Spinal cord (tissue), 10 donors: ENCODE data around the gene RFX1. TPM values are rescaled to one million over a fixed set of nuclear protein-coding genes. Genes with fewer than 3 reads are reported as not detected.

Source experiments
- DNase-seq, 6 donors: peaks; one replicate each; pipeline versions ENCODE4 v3.0.0 to v3.0.0-alpha.2; 2013 to 2015; ENCODE audit warnings: low spot score in 6 of 6, low read depth in 4 of 6
- H3K27ac ChIP-seq: one replicate; pipeline ENCODE4 v1.5.1; 2013; ENCODE audit warnings: low read depth, low read length, control low read depth
- H3K27me3 ChIP-seq: one replicate; pipeline ENCODE4 v1.6.1; 2013; ENCODE audit warnings: low read length; ENCODE audit not compliant: control insufficient read depth, insufficient read depth
- H3K36me3 ChIP-seq: one replicate; pipeline ENCODE4 v1.6.1; 2013; ENCODE audit warnings: low read length; ENCODE audit not compliant: control insufficient read depth, insufficient read depth
- H3K4me1 ChIP-seq: one replicate; pipeline ENCODE4 v1.6.1; 2013; ENCODE audit warnings: low read length; ENCODE audit not compliant: control insufficient read depth, insufficient read depth
- H3K4me3 ChIP-seq: one replicate; pipeline ENCODE4 v1.5.1; 2013; ENCODE audit warnings: low read depth, low read length, control low read depth
- H3K9me3 ChIP-seq: one replicate; pipeline ENCODE4 v1.6.1; 2013; ENCODE audit warnings: low read length; ENCODE audit not compliant: control insufficient read depth, insufficient read depth
- WGBS: methylation state at CpG from one replicate; pipeline ENCODE4 v1.1.5; 2013; ENCODE audit warnings: missing lambda C conversion rate; ENCODE audit not compliant: insufficient coverage; 5-methylcytosine and 5-hydroxymethylcytosine counted together
- polyA plus RNA-seq, 2 donors: library from polyadenylated mRNA; unstranded; fragments of 120-200 nt; gene quantifications; one replicate each; pipeline ENCODE4 v1.2.1, GENCODE V29; 2013; ENCODE audit not compliant: insufficient read length in 2 of 2
- total RNA-seq, 2 donors: library from RNA; depleted of rRNA in 1 of 2; stranded (reverse); fragments of 120-200 nt in 1 of 2; fragments of >200 nt in 1 of 2; gene quantifications; one replicate each; pipeline versions ENCODE4 v1.2.3 to v1.2.4, GENCODE V29; 2013 to 2014
- donor health status: healthy.

The RFX1 gene
- total and polyA plus RNA-seq, 4 donors: 2.6 to 16.2 (median 10.2) TPM

GRCh38 chr19:13918726-13919411, 87.3 kb downstream of the RFX1 start:
- no peak overlapping the region for H3K4me3 ChIP-seq
- no peak for DNase-seq
- 91% methylated on average over 25 of the region's 34 CpGs for WGBS
- H3K9me3 ChIP-seq: peaks cover 1% of the 10 kb centered on the region
- peaks cover 88% of the 10 kb centered on the region for H3K36me3 ChIP-seq
- H3K27ac ChIP-seq: no peak overlapping the region
- H3K4me1 ChIP-seq: peaks cover 3% of the 10 kb centered on the region
- no peaks in the 10 kb centered on the region for H3K27me3 ChIP-seq

DNA sequence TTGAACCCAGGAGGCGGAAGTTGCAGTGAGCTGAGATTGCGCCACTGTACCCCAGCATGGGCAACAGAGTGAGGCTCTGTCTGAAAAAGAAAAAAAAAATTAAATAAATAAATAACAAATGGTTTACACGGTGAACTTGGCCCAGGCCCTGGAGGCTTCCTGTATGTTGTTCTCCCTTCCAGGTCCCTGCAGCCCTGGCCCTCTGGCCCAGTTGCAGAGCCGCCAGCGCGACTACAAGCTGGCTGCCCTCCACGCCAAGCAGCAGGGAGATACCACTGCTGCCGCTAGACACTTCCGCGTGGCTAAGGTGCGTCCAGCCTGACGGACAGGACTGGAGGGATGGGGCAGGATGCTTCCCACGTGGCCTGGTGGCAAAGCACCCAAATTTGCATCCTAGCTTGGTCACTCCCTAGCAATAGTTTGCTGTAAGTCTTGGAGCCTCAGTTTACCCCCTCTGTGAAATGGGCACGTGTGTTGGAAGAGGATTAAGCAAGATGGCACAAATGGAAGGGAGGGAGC, 88.2 kb downstream of the RFX1 start:
- Histone ChIP-seq H3K27ac (no peak overlapping the region), H3K27me3 (no peaks in the 10 kb centered on the region), H3K4me1 (peaks cover 3% of the 10 kb centered on the region), H3K4me3 (no peak overlapping the region), H3K36me3 (peaks cover 88% of the 10 kb centered on the region), H3K9me3 (peaks cover 1% of the 10 kb centered on the region)
- no peak for DNase-seq
- 92% methylated on average over 12 of the region's 14 CpGs for WGBS

- H3K4me1 ChIP-seq: peaks cover 3% of the 10 kb centered on the region
- DNase-seq: no peak
- H3K9me3 ChIP-seq: no peaks in the 10 kb centered on the region
- H3K4me3 ChIP-seq: no peak overlapping the region
- H3K27me3 ChIP-seq: no peaks in the 10 kb centered on the region
- peaks cover 85% of the 10 kb centered on the region for H3K36me3 ChIP-seq
- H3K27ac ChIP-seq: no peak overlapping the region
- 83% methylated on average over 1 of the region's 3 CpGs for WGBS
Measured at GRCh38 chr19:13914777-13915176, 91.3 kb downstream of the RFX1 start.

GRCh38 chr19:13913352-13913751, 92.8 kb downstream of the RFX1 start:
- no peaks in the 10 kb centered on the region for H3K9me3 ChIP-seq
- no peak overlapping the region for H3K4me3 ChIP-seq
- 98% methylated on average over 16 of the region's 17 CpGs for WGBS
- no peak overlapping the region for H3K27ac ChIP-seq
- no peaks in the 10 kb centered on the region for H3K27me3 ChIP-seq
- DNase-seq: no peak
- peaks cover 3% of the 10 kb centered on the region for H3K4me1 ChIP-seq
- peaks cover 81% of the 10 kb centered on the region for H3K36me3 ChIP-seq

Other genes starting within 250 kb of the RFX1 start
- 10 to 100 TPM; 22.1 to 44.9 TPM for gene MRI1, start 241.8 kb downstream of the RFX1 start, total RNA-seq
- 10 to 100 TPM; 35.4 to 48.1 TPM for gene MRI1, start 241.8 kb downstream of the RFX1 start, polyA plus RNA-seq
- gene C19orf53, start 231.9 kb downstream of the RFX1 start, total RNA-seq: 100 to 1,000 TPM in 1 of 2 donors, 10 to 100 TPM in 1; 31.1 to 136 TPM
- 100 to 1,000 TPM; 122 to 129 TPM for gene C19orf53, start 231.9 kb downstream of the RFX1 start, polyA plus RNA-seq
- gene ZSWIM4, start 210.9 kb downstream of the RFX1 start, total RNA-seq: 1 to 10 TPM; 2.9 to 4.0 TPM
- 10 to 100 TPM in 1 of 2 donors, 1 to 10 TPM in 1; 9.4 to 10.5 TPM for gene ZSWIM4, start 210.9 kb downstream of the RFX1 start, polyA plus RNA-seq
- gene NANOS3, start 129.2 kb downstream of the RFX1 start, total RNA-seq: 10 to 100 TPM in 1 of 2 donors, not detected in 1; 11.2 TPM
- gene NANOS3, start 129.2 kb downstream of the RFX1 start, polyA plus RNA-seq: 10 to 100 TPM; 23.1 to 24.6 TPM
- 1 to 10 TPM; 3.3 to 7.2 TPM for gene BRME1, start 100.2 kb downstream of the RFX1 start, total RNA-seq
- gene BRME1, start 100.2 kb downstream of the RFX1 start, polyA plus RNA-seq: 10 to 100 TPM; 14.7 to 15.5 TPM
- gene CC2D1A, start 100.1 kb downstream of the RFX1 start, total RNA-seq: 10 to 100 TPM; 11.8 to 27.4 TPM
- 100 to 1,000 TPM in 1 of 2 donors, 10 to 100 TPM in 1; 81.1 to 112 TPM for gene CC2D1A, start 100.1 kb downstream of the RFX1 start, polyA plus RNA-seq
- 1 to 10 TPM in 1 of 2 donors, under 1 TPM in 1; 0.30 to 1.2 TPM for gene PODNL1, start 67.9 kb downstream of the RFX1 start, total RNA-seq
- gene PODNL1, start 67.9 kb downstream of the RFX1 start, polyA plus RNA-seq: 1 to 10 TPM; 5.0 to 7.5 TPM
- gene DCAF15, start 53.8 kb downstream of the RFX1 start, total RNA-seq: 10 to 100 TPM; 10.9 to 25.3 TPM
- 10 to 100 TPM; 45.3 to 49.9 TPM for gene DCAF15, start 53.8 kb downstream of the RFX1 start, polyA plus RNA-seq
- gene RLN3, start 21.8 kb upstream of the RFX1 start, total RNA-seq: not detected
- gene RLN3, start 21.8 kb upstream of the RFX1 start, polyA plus RNA-seq: not detected
- 1 to 10 TPM; 4.1 to 4.7 TPM for gene IL27RA, start 25.4 kb upstream of the RFX1 start, total RNA-seq
- gene IL27RA, start 25.4 kb upstream of the RFX1 start, polyA plus RNA-seq: 1 to 10 TPM; 5.6 to 5.7 TPM
- 1 to 10 TPM; 1.7 to 4.0 TPM for gene PALM3, start 55.8 kb upstream of the RFX1 start, total RNA-seq
- 10 to 100 TPM; 26.8 to 27.3 TPM for gene PALM3, start 55.8 kb upstream of the RFX1 start, polyA plus RNA-seq
- gene MISP3, start 66.5 kb upstream of the RFX1 start, total RNA-seq: 1 to 10 TPM; 1.2 to 5.2 TPM
- 10 to 100 TPM; 10.9 to 12.4 TPM for gene MISP3, start 66.5 kb upstream of the RFX1 start, polyA plus RNA-seq
- gene C19orf67, start 79.5 kb upstream of the RFX1 start, total RNA-seq: under 1 TPM in 1 of 2 donors, not detected in 1; 0.22 TPM
- under 1 TPM in 1 of 2 donors, not detected in 1; 0.21 TPM for gene C19orf67, start 79.5 kb upstream of the RFX1 start, polyA plus RNA-seq
- 10 to 100 TPM; 19.9 to 34.9 TPM for gene SAMD1, start 84.4 kb upstream of the RFX1 start, total RNA-seq
- 10 to 100 TPM; 78.6 to 83.1 TPM for gene SAMD1, start 84.4 kb upstream of the RFX1 start, polyA plus RNA-seq
- 10 to 100 TPM; 44.1 to 77.8 TPM for gene PRKACA, start 111.4 kb upstream of the RFX1 start, total RNA-seq
- 100 to 1,000 TPM; 145 to 161 TPM for gene PRKACA, start 111.4 kb upstream of the RFX1 start, polyA plus RNA-seq
- 10 to 100 TPM in 1 of 2 donors, 1 to 10 TPM in 1; 2.7 to 11.5 TPM for gene ASF1B, start 130.3 kb upstream of the RFX1 start, total RNA-seq
- gene ASF1B, start 130.3 kb upstream of the RFX1 start, polyA plus RNA-seq: 1 to 10 TPM; 8.4 to 8.8 TPM
- gene ADGRL1, start 199.8 kb upstream of the RFX1 start, total RNA-seq: 10 to 100 TPM; 31.9 to 55.6 TPM
- gene ADGRL1, start 199.8 kb upstream of the RFX1 start, polyA plus RNA-seq: 100 to 1,000 TPM; 128 to 140 TPM